ENCODE measurements around the gene ADGRL4. TPM values are rescaled to one million over a fixed set of nuclear protein-coding genes. Genes with fewer than 3 reads are reported as not detected.

ADGRL4 gene
- total and polyA plus RNA-seq, 2 experiments from 2014 or later: 0.24 to 0.32 TPM

GRCh38 chr1:79040424-79041082 lies 34.0 kb upstream of the ADGRL4 start (continued):
- TF ChIP-seq ZNF114 (CRISPR knock-in tag; IDR thresholded peaks at IDR 0.05): no peak
- TF ChIP-seq STAT1 (IDR thresholded peaks at IDR 0.05; ENCODE audit: unreplicated experiment): no peak

- peaks cover 35% of the 10 kb centered on the region for H3K9me3 Mint-ChIP-seq
- peaks cover 6% of the 10 kb centered on the region for H3K36me3 ChIP-seq (ENCODE audit: insufficient read depth)
- H3K79me2 ChIP-seq (replicated peaks; ENCODE audit: insufficient read depth): no peaks in the 10 kb centered on the region
- no peak overlapping the region for H3K27ac ChIP-seq (ENCODE audit: low read depth)
- no peaks in the 10 kb centered on the region for H3K27me3 ChIP-seq (ENCODE audit: insufficient read depth)
- 0 out of 2 replicates have a peak, but pooled peaks cover 5% of the 10 kb centered on the region for H3K9me2 ChIP-seq (ENCODE audit: insufficient read depth)
- H3K27ac Mint-ChIP-seq: no peak overlapping the region
- no peaks in the 10 kb centered on the region for H4K20me1 ChIP-seq (replicated peaks; ENCODE audit: insufficient read depth)
- H3K4me3 ChIP-seq: no peak overlapping the region
- no peaks in the 10 kb centered on the region for H3K4me1 ChIP-seq (ENCODE audit: insufficient read depth)
- no peak for TF ChIP-seq ZNF331 (CRISPR knock-in tag; IDR thresholded peaks at IDR 0.05; ENCODE audit: low read depth)
- no peak for TF ChIP-seq ZNF114 (CRISPR knock-in tag; IDR thresholded peaks at IDR 0.05)
- TF ChIP-seq NANOG (IDR thresholded peaks at IDR 0.05; ENCODE audit: borderline replicate concordance): no peak
- no peak for TF ChIP-seq ZNF462 (CRISPR knock-in tag; IDR thresholded peaks at IDR 0.05)
- no peak for TF ChIP-seq ETS1 (IDR thresholded peaks at IDR 0.05)
- TF ChIP-seq JUNB (IDR thresholded peaks at IDR 0.05; ENCODE audit: unreplicated experiment): no peak
- no peak for TF ChIP-seq STAT1 (IDR thresholded peaks at IDR 0.05; ENCODE audit: unreplicated experiment)
- no peak for TF ChIP-seq POLR2AphosphoS5 (IDR thresholded peaks at IDR 0.05; ENCODE audit: low read depth)
- TF ChIP-seq EZH2phosphoT487 (IDR thresholded peaks at IDR 0.05; ENCODE audit: unreplicated experiment): no peak
- no peak for TF ChIP-seq CREB1 (CRISPR knock-in tag; IDR thresholded peaks at IDR 0.05; ENCODE audit: low read depth)
- TF ChIP-seq EZH2 (IDR thresholded peaks at IDR 0.05; ENCODE audit: low read depth, unreplicated experiment): no peak
- TF ChIP-seq REST (IDR thresholded peaks at IDR 0.05; ENCODE audit: unreplicated experiment): no peak
- no peak for TF ChIP-seq CTCF (conservative IDR thresholded peaks at IDR 0.05; ENCODE audit: low read depth in 2 of 2)
- no peak overlapping the region for H2AFZ ChIP-seq
- H3K4me2 ChIP-seq: no peak overlapping the region
- DNase-seq (ENCODE audit: low spot score) (no peak), ATAC-seq (no peak)
- H3K4me3 Mint-ChIP-seq: no peak overlapping the region
- H3K27me3 Mint-ChIP-seq (ENCODE audit: insufficient read depth, low read depth, poor library complexity): no peaks in the 10 kb centered on the region
- peaks cover 3% of the 10 kb centered on the region; the same call in 1 of the 3 replicates for H3K4me1 Mint-ChIP-seq
- no peaks in the 10 kb centered on the region for H3F3A ChIP-seq (replicated peaks; ENCODE audit: low read depth)
- H3K36me3 Mint-ChIP-seq (ENCODE audit: low read depth): peaks cover 33% of the 10 kb centered on the region
Observed at GRCh38 chr1:79037085-79037484, 30.6 kb upstream of the ADGRL4 start.

Measured in GM23338 (cell line).